AG04450 (cell line): ENCODE results near the gene BRI3. TPM values are rescaled to one million over a fixed set of nuclear protein-coding genes. Genes with fewer than 3 reads are reported as not detected.

Experiments
- CTCF ChIA-PET: fragments of 300-600, 350-600 bp; formaldehyde crosslinking; extraction: SDS; loops from one replicate; lab custom pipeline; 2022; ENCODE audit warnings: antibody characterized with exemption, inconsistent platforms; lab: Charles Lee
- POLR2A ChIA-PET: fragments of 350-600 bp; formaldehyde crosslinking; extraction: SDS; loops from one replicate; lab custom pipeline; 2021; ENCODE audit warnings: antibody characterized with exemption, inconsistent platforms; lab: Yijun Ruan, JAX
- DNase-seq: peaks from one replicate; pipeline ENCODE4 v3.0.0-alpha.2; 2011; ENCODE audit warnings: low read depth, low spot score
- H3K27ac ChIP-seq: one replicate; pipeline ENCODE4 v1.5.1; 2012; ENCODE audit warnings: low read depth, low read length, control low read depth
- H3K27me3 ChIP-seq: one replicate; pipeline ENCODE4 v1.6.0; 2012; ENCODE audit warnings: low read length; ENCODE audit not compliant: control insufficient read depth, insufficient read depth
- H3K4me3 ChIP-seq: 2 replicates; pipeline ENCODE4 v1.5.1; 2011; ENCODE audit warnings: mild to moderate bottlenecking, low read depth, low read length, control low read depth
- H3K9me3 ChIP-seq: 2 replicates; pipeline ENCODE4 v1.5.1; 2012; ENCODE audit warnings: low read length; ENCODE audit not compliant: control insufficient read depth, insufficient read depth
- CTCF ChIP-seq: IDR thresholded peaks from 2 replicates; pipeline ENCODE4 v1.5.1; 2011; ENCODE audit warnings: low read depth, low read length, control low read depth, inconsistent platforms
- polyA plus RNA-seq: library from polyadenylated mRNA; depleted of rRNA; stranded (reverse); fragments of >200 nt; gene quantifications from 2 replicates; pipeline ENCODE4 v1.2.3, GENCODE V29; 2011

BRI3 gene
- polyA plus RNA-seq, 1 experiment: 91.9 TPM

GRCh38 chr7:98329791-98330373, 48.4 kb downstream of the BRI3 start:
- DNase-seq: no peak
- ChIA-PET POLR2A (no interaction called here), CTCF (interaction anchor here (1.0 to 1.6 kb wide), 2 partner anchors 11 to 512 kb away, joined by 3 read pairs; no protein-coding TSS in a partner anchor)
- peak overlapping the region; percentile 41 for H3K27ac ChIP-seq
- H3K4me3 ChIP-seq: no peak overlapping the region
- H3K27me3 ChIP-seq: no peaks in the 10 kb centered on the region
- no peak for TF ChIP-seq CTCF
- no peaks in the 10 kb centered on the region for H3K9me3 ChIP-seq

- no peaks in the 10 kb centered on the region for H3K9me3 ChIP-seq
- ChIA-PET CTCF (interaction anchor here (0.5 to 0.6 kb wide), 3 partner anchors 38 to 86 kb away, joined by 3 to 5 read pairs (median 4); no protein-coding TSS in a partner anchor), POLR2A (no interaction called here)
- no peak for TF ChIP-seq CTCF
- H3K27me3 ChIP-seq: no peaks in the 10 kb centered on the region
- no peak overlapping the region for H3K4me3 ChIP-seq
- no peak for DNase-seq
- H3K27ac ChIP-seq: no peak overlapping the region
Observed at GRCh38 chr7:98330926-98331529, 49.5 kb downstream of the BRI3 start.

DNA sequence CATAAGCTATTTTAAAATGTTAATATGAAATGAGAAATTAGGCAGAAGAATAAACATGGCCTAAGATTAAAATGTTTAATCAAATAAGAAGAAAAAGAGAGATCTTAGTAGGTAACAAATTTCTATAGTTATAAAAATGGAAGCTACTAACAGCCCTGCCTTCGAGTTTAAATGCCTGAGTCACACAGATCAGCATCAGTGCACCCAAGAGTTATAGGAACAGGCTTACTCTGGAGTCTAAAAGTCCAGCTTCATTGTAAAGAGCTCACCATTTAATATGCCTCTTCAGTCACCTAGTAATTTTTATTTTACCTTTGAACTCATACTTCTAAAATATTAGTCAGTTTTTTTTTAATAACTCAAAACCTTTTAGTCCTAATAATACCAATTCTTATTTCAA, 52.6 kb downstream of the BRI3 start:
- Histone ChIP-seq H3K9me3 (no peaks in the 10 kb centered on the region), H3K27ac (no peak overlapping the region), H3K27me3 (no peaks in the 10 kb centered on the region), H3K4me3 (no peak overlapping the region)
- no peak for DNase-seq
- POLR2A ChIA-PET: no interaction called here
- CTCF ChIA-PET: no interaction called here
- no peak for TF ChIP-seq CTCF

DNA sequence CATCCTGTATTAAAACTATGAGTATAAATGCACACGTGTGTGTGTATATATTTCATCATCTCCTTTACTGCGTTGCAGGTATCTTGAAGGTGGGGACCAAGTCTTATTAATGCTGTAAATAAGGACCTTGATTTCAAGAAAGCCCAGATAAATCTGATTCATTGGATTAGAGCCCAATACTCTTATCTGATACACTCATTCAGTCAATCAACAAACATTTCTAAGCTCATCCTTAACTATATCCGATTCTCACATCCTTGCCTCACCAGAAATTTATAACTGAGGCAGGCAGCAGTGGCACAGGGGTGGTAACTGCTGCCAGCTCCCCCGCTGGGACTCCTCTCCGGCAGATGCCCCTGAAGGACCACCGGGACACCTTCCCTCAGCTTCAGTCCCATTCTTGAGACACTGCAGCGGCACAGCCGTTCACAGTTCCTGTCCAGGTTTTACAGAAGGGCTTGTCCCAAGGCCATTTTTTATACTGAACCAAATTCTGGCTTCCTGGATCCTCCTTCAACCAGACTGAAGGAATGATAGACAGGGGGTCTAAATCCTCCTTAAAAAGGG, 54.0 kb downstream of the BRI3 start:
- no peak for DNase-seq
- ChIA-PET POLR2A (interaction anchor here (0.8 kb wide), 1 partner anchor 16 kb away, joined by 3 read pairs; no protein-coding TSS in a partner anchor), CTCF (no interaction called here)
- peaks cover 4% of the 10 kb centered on the region; the same call in 1 of the 2 replicates for H3K9me3 ChIP-seq
- no peak for TF ChIP-seq CTCF
- no peak overlapping the region for H3K4me3 ChIP-seq
- no peak overlapping the region for H3K27ac ChIP-seq
- H3K27me3 ChIP-seq: no peaks in the 10 kb centered on the region

GRCh38 chr7:98338441-98338840, 57.0 kb downstream of the BRI3 start:
- Histone ChIP-seq H3K4me3 (no peak overlapping the region), H3K27me3 (no peaks in the 10 kb centered on the region), H3K9me3 (peaks cover 4% of the 10 kb centered on the region; the same call in 1 of the 2 replicates), H3K27ac (no peak overlapping the region)
- DNase-seq: no peak
- TF ChIP-seq CTCF: no peak
- POLR2A ChIA-PET: no interaction called here
- CTCF ChIA-PET: no interaction called here
